ENCODE results near the gene PHETA1. TPM values are rescaled to one million over a fixed set of nuclear protein-coding genes. Genes with fewer than 3 reads are reported as not detected.

The PHETA1 gene
- total and polyA plus RNA-seq, 2 donors (not counting 3 experiments of a cell fraction or from before 2014, with no cell fraction given): 10.6 to 20.0 TPM

DNA sequence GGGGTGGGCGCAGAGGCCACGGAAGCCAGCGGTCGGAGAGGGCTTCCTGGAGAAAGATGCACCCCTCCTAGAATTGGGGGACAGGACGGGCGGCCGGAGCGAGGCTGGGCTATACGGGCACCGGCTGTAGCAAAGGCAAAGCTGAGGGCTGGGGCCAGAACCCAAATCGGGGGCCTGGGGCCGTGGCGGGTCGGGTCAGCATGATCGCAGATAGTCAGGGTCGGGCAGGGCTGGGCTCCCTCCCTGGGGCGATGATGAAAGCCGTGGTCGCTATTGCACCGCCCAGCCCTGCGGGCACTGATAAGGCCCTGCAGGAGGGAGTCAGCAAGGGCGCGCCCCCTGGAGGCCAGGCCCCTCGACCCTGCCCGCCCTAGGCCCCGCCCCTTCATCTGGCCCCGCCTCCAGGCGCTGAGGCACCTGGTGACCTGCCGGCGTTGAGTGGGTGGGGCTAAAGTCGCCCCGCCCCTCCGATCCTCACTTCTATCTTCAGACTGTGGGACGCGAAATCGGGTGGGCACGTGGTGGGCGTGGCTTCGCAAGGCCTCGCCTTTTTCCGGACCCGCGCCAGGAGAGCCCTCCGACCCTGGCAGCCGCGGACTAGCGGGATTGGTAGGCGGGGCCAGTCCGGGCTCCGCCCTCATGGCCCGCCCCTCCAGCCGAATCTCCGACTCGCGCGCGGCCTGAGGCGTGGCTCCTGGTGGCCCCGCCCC, 36.4 kb upstream of the PHETA1 start:
- FAIRE-seq (peak; percentile 94), DNase-seq (ENCODE audit: low read depth, low spot score) (peak; percentile 98)
- peaks cover 44% of the 10 kb centered on the region for H3K4me1 ChIP-seq (ENCODE audit: control insufficient read depth, extremely low read depth, insufficient read depth, low read length)
- H3K4me2 ChIP-seq (ENCODE audit: insufficient read depth, low read length): peak overlapping the region; percentile 9
- H3K36me3 ChIP-seq (ENCODE audit: control insufficient read depth in 2 of 2, extremely low read depth in 1 of 2, insufficient read depth in 2 of 2, low read length in 2 of 2): no peaks in the 10 kb centered on the region
- no peak overlapping the region for H2AFZ ChIP-seq (ENCODE audit: low read depth, low read length)
- intact Hi-C loops (cut with micrococcal nuclease) (loop anchor here (1.0 to 5.0 kb wide), 5 partner anchors 8 to 192 kb away; partner anchors contain the start of gene ATXN2), dilution Hi-C loops (cut with MboI; ENCODE audit: extremely low pct_ligation_motif_present, low sequenced_read_pairs) (no loop called here)
- no peaks in the 10 kb centered on the region for H3K9me3 ChIP-seq (replicated peaks; ENCODE audit: control insufficient read depth, insufficient read depth, low read length)
- H3K9me1 ChIP-seq (replicated peaks; ENCODE audit: control insufficient read depth, extremely low read depth, insufficient read depth, low read length): no peaks in the 10 kb centered on the region
- H3K27me3 ChIP-seq (ENCODE audit: control insufficient read depth in 2 of 2, insufficient read depth in 2 of 2, low read length in 2 of 2): no peaks in the 10 kb centered on the region
- H3K9ac ChIP-seq (replicated peaks; ENCODE audit: extremely low read depth, insufficient read depth, low read length): peak overlapping the region; percentile 95
- TF ChIP-seq GATA2 (IDR thresholded peaks at IDR 0.05; ENCODE audit: insufficient read depth, insufficient read length, low read depth, low read length) (peak; percentile 40), EZH2 (IDR thresholded peaks at IDR 0.05; ENCODE audit: borderline replicate concordance, low read depth, low read length, severe bottlenecking) (no peak), POLR2A (IDR thresholded peaks at IDR 0.05; ENCODE audit: low read depth, low read length) (no peak)
- TF ChIP-seq, protein P1, sequence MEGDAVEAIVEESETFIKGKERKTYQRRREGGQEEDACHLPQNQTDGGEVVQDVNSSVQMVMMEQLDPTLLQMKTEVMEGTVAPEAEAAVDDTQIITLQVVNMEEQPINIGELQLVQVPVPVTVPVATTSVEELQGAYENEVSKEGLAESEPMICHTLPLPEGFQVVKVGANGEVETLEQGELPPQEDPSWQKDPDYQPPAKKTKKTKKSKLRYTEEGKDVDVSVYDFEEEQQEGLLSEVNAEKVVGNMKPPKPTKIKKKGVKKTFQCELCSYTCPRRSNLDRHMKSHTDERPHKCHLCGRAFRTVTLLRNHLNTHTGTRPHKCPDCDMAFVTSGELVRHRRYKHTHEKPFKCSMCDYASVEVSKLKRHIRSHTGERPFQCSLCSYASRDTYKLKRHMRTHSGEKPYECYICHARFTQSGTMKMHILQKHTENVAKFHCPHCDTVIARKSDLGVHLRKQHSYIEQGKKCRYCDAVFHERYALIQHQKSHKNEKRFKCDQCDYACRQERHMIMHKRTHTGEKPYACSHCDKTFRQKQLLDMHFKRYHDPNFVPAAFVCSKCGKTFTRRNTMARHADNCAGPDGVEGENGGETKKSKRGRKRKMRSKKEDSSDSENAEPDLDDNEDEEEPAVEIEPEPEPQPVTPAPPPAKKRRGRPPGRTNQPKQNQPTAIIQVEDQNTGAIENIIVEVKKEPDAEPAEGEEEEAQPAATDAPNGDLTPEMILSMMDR (IDR thresholded peaks at IDR 0.05; ENCODE audit: extremely low read depth in 1 of 2, insufficient read depth in 1 of 2, low read depth in 1 of 2, low read length in 2 of 2): peak; percentile 50 to 72
- TF ChIP-seq, protein P2, sequence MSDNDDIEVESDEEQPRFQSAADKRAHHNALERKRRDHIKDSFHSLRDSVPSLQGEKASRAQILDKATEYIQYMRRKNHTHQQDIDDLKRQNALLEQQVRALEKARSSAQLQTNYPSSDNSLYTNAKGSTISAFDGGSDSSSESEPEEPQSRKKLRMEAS (IDR thresholded peaks at IDR 0.05; ENCODE audit: insufficient read depth, insufficient read length): peak; percentile 90
- peak overlapping the region in 1 of 3 experiments; percentile 91 for H3K4me3 ChIP-seq (replicated peaks in 1 of 3; ENCODE audit: insufficient read depth in 1 of 3, low read depth in 1 of 3, low read length in 3 of 3)
- POLR2A ChIA-PET: no interaction called here
- peak overlapping the region; percentile 37 for H3K27ac ChIP-seq (ENCODE audit: insufficient read depth, low read depth, low read length)
- H3K79me2 ChIP-seq (ENCODE audit: control insufficient read depth, insufficient read depth, low read length): peaks cover 44% of the 10 kb centered on the region
- no TSS peak for BruUV-seq (replicated peaks)
- CTCF ChIA-PET: interaction anchor here (0.6 to 4.7 kb wide), 10 partner anchors 8 to 91 kb away, joined by 3 to 83 read pairs (median 5); no protein-coding TSS in a partner anchor
- H4K20me1 ChIP-seq (replicated peaks; ENCODE audit: control insufficient read depth, extremely low read depth, insufficient read depth, low read length): no peaks in the 10 kb centered on the region

Measured in endothelial cell of umbilical vein (primary cell).